ENCODE measurements around the gene PGAM2.
"Not testable (repeated sequence)": the region's sequence is repeated elsewhere in the genome, so short reads cannot be mapped to it uniquely, and the experiment has no call there.

PGAM2 gene

GRCh38 chr7:44046321-44047061 lies 18.9 kb downstream of the PGAM2 start:
- DNase-seq, result no peak

- DNase-seq, result no peak
Observed at GRCh38 chr7:44045226-44046014, 19.9 kb downstream of the PGAM2 start.

- peak; percentile 72 for DNase-seq
Observed at GRCh38 chr7:44044315-44045225, 20.8 kb downstream of the PGAM2 start, which contains the start of gene DBNL. Gene DBNL, plus strand, starts transcription at chr7:44044702. Its CDS starts 36 bp downstream, at chr7:44044738.

- no peak for DNase-seq
Observed at GRCh38 chr7:44043902-44044301, 21.5 kb downstream of the PGAM2 start.

GRCh38 chr7:44042221-44042620 lies 23.1 kb downstream of the PGAM2 start:
- no peak for DNase-seq

- DNase-seq, result not testable (repeated sequence)
Observed at GRCh38 chr7:44040493-44040891, 24.9 kb downstream of the PGAM2 start.

- DNase-seq, result not testable (repeated sequence)
Observed at GRCh38 chr7:44039800-44040492, 25.4 kb downstream of the PGAM2 start.

- peak; percentile 93 for DNase-seq
Observed at GRCh38 chr7:44038961-44039558, 26.3 kb downstream of the PGAM2 start.

- DNase-seq, result not testable (repeated sequence)
Observed at GRCh38 chr7:44038553-44038952, 26.8 kb downstream of the PGAM2 start.

- not testable (repeated sequence) for DNase-seq
Observed at GRCh38 chr7:44037951-44038350, 27.4 kb downstream of the PGAM2 start.

- DNase-seq, result not testable (repeated sequence)
Observed at GRCh38 chr7:44036364-44036763, 29.0 kb downstream of the PGAM2 start.

- not testable (repeated sequence) for DNase-seq
Observed at GRCh38 chr7:44033971-44034844, 31.2 kb downstream of the PGAM2 start.

- DNase-seq, result not testable (repeated sequence)
Observed at GRCh38 chr7:44032031-44032430, 33.3 kb downstream of the PGAM2 start.

- DNase-seq, result not testable (repeated sequence)
Observed at GRCh38 chr7:44031319-44031718, 34.0 kb downstream of the PGAM2 start.

GRCh38 chr7:44030029-44030428 lies 35.3 kb downstream of the PGAM2 start:
- not testable (repeated sequence) for DNase-seq

- DNase-seq, result not testable (repeated sequence)
Observed at GRCh38 chr7:44029433-44029832, 35.9 kb downstream of the PGAM2 start.

GRCh38 chr7:44022796-44023467 lies 42.4 kb downstream of the PGAM2 start:
- not testable (repeated sequence) for DNase-seq

GRCh38 chr7:44022069-44022468 lies 43.3 kb downstream of the PGAM2 start:
- DNase-seq, result not testable (repeated sequence)

GRCh38 chr7:44019825-44020224 lies 45.5 kb downstream of the PGAM2 start:
- not testable (repeated sequence) for DNase-seq
